HepG2 (cell line): ENCODE results near the gene ZFP3.

Experiments used
- NFATC3 ChIP-seq: sonication (generic); formaldehyde crosslinking; IDR thresholded peaks from 2 replicates; pipeline ENCODE4 v1.5.1; 2020; ENCODE audit warnings: mild to moderate bottlenecking, missing genetic modification reagents
- POLR2A ChIP-seq, 2 experiments: IDR thresholded peaks; 2 replicates each; pipeline ENCODE4 v1.6.1; 2011; ENCODE audit warnings: low read depth in 2 of 2, low read length in 2 of 2, mild to moderate bottlenecking in 1 of 2, moderate library complexity in 1 of 2; ENCODE audit not compliant: insufficient read depth in 1 of 2
- ZKSCAN1 ChIP-seq: fragments of 150-350 bp; IDR thresholded peaks from 2 replicates; pipeline ENCODE4 v1.6.1; 2014; ENCODE audit warnings: low read length
- TF ChIP-seq, protein P1 (sequence below): sonication (generic); formaldehyde crosslinking; IDR thresholded peaks from 2 replicates; pipeline ENCODE4 v1.4.0; 2020; ENCODE audit warnings: mild to moderate bottlenecking, missing genetic modification reagents, borderline replicate concordance

- TF ChIP-seq NFATC3 (CRISPR knock-in tag): no peak
- no peak for TF ChIP-seq POLR2A (IDR thresholded peaks at IDR 0.05; ENCODE audit: insufficient read depth in 1 of 2, low read depth in 2 of 2, low read length in 2 of 2)
- TF ChIP-seq ZKSCAN1: no peak
- TF ChIP-seq, protein P1, sequence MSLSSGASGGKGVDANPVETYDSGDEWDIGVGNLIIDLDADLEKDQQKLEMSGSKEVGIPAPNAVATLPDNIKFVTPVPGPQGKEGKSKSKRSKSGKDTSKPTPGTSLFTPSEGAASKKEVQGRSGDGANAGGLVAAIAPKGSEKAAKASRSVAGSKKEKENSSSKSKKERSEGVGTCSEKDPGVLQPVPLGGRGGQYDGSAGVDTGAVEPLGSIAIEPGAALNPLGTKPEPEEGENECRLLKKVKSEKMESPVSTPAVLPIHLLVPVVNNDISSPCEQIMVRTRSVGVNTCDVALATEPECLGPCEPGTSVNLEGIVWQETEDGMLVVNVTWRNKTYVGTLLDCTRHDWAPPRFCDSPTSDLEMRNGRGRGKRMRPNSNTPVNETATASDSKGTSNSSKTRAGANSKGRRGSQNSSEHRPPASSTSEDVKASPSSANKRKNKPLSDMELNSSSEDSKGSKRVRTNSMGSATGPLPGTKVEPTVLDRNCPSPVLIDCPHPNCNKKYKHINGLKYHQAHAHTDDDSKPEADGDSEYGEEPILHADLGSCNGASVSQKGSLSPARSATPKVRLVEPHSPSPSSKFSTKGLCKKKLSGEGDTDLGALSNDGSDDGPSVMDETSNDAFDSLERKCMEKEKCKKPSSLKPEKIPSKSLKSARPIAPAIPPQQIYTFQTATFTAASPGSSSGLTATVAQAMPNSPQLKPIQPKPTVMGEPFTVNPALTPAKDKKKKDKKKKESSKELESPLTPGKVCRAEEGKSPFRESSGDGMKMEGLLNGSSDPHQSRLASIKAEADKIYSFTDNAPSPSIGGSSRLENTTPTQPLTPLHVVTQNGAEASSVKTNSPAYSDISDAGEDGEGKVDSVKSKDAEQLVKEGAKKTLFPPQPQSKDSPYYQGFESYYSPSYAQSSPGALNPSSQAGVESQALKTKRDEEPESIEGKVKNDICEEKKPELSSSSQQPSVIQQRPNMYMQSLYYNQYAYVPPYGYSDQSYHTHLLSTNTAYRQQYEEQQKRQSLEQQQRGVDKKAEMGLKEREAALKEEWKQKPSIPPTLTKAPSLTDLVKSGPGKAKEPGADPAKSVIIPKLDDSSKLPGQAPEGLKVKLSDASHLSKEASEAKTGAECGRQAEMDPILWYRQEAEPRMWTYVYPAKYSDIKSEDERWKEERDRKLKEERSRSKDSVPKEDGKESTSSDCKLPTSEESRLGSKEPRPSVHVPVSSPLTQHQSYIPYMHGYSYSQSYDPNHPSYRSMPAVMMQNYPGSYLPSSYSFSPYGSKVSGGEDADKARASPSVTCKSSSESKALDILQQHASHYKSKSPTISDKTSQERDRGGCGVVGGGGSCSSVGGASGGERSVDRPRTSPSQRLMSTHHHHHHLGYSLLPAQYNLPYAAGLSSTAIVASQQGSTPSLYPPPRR (CRISPR knock-in tag): no peak
These were observed 45.4 kb upstream of the ZFP3 start for GRCh38 chr17:5032865-5033264.
